HepG2 (cell line): Measurements from ENCODE around the gene CYP4B1. TPM values are rescaled to one million over a fixed set of nuclear protein-coding genes. Genes with fewer than 3 reads are reported as not detected.
A peak's percentile ranks its signal among the peaks of the same experiment; 100 is the strongest.

Source experiments
- ATAC-seq: fragments of 200-7000 bp; cut with Tn5 transposase; 3 replicates; pipeline ENCODE4 v1.9.1; 2020; ENCODE audit warnings: mild to moderate bottlenecking, moderate library complexity
- BruUV-seq: library from RNA; stranded (reverse); fragments of 400-500 nt; replicated peaks from 2 replicates; lab custom pipeline; 2021; lab: Mats Ljungman, UMichigan
- CTCF ChIA-PET: fragments of 300-600 bp; formaldehyde crosslinking; extraction: SDS; loops from one replicate; lab custom pipeline; 2021; ENCODE audit warnings: low total read pairs, inconsistent platforms, low intra/inter-chr PET ratio; lab: Yijun Ruan, JAX
- POLR2A ChIA-PET: fragments of 350-600 bp; sonication (Branson Sonifier 250); formaldehyde crosslinking; loops from one replicate; lab custom pipeline; 2020; ENCODE audit warnings: antibody characterized with exemption, inconsistent platforms; lab: Yijun Ruan, JAX
- DNase-seq: peaks from one replicate; pipeline ENCODE4 v3.0.0-alpha.2; 2015; ENCODE audit warnings: low spot score
- FAIRE-seq: peaks from 3 replicates; lab custom pipeline; 2011; peaks lifted over from hg19 to GRCh38; lab: Jason Lieb, UNC
- H2AFZ ChIP-seq: one replicate; pipeline ENCODE4 v1.6.1; 2011; ENCODE audit warnings: low read length, inconsistent platforms
- H3K27ac ChIP-seq: fragments of 300-600 bp; 3 replicates; pipeline ENCODE4 v1.8.0; 2011; ENCODE audit warnings: mixed run types, mild to moderate bottlenecking, mixed read lengths, low read length, inconsistent platforms; ENCODE audit not compliant: insufficient read depth; ENCODE audit errors: extremely low read length
- H3K27me3 ChIP-seq, 2 experiments: fragments of 200-600 bp in 1 of 2; 2 replicates in 1 of 2; 3 replicates in 1 of 2; pipeline versions ENCODE4 v1.6.0 to v1.8.0; 2011; ENCODE audit warnings: low read length in 2 of 2, mild to moderate bottlenecking in 2 of 2, moderate library complexity in 2 of 2, inconsistent platforms in 1 of 2; ENCODE audit not compliant: insufficient read depth in 2 of 2, control insufficient read depth in 1 of 2
- H3K36me3 ChIP-seq, 2 experiments: fragments of 200-600 bp in 1 of 2; replicated peaks in 1 of 2; 2 replicates in 1 of 2; 3 replicates in 1 of 2; pipeline versions ENCODE4 v1.5.1 to v1.8.0; 2011; ENCODE audit warnings: low read length in 2 of 2, inconsistent platforms in 1 of 2; ENCODE audit not compliant: insufficient read depth in 2 of 2, control insufficient read depth in 1 of 2
- H3K4me1 ChIP-seq: 2 replicates; pipeline ENCODE4 v1.5.1; 2012; ENCODE audit warnings: low read length, inconsistent platforms; ENCODE audit not compliant: insufficient read depth
- H3K4me2 ChIP-seq: 2 replicates; pipeline ENCODE4 v1.6.0; 2011; ENCODE audit warnings: low read depth, low read length, inconsistent platforms
- H3K4me3 ChIP-seq, 3 experiments: fragments of 200-600 bp in 1 of 3; sonication (generic), shearing (Covaris generic) in 1 of 3; replicated peaks in 1 of 3; 2 replicates each; pipeline ENCODE4 v1.5.1; 2011 to 2016; ENCODE audit warnings: low read length in 3 of 3, inconsistent platforms in 2 of 3, low read depth in 2 of 3, mild to moderate bottlenecking in 2 of 3, control low read depth in 1 of 3, mixed read lengths in 1 of 3; ENCODE audit not compliant: insufficient read depth in 1 of 3
- H3K79me2 ChIP-seq: one replicate; pipeline ENCODE4 v1.6.1; 2011; ENCODE audit warnings: low read length, inconsistent platforms; ENCODE audit not compliant: insufficient read depth
- H3K9ac ChIP-seq: 2 replicates; pipeline ENCODE4 v1.6.0; 2011; ENCODE audit warnings: mild to moderate bottlenecking, low read depth, low read length, inconsistent platforms; ENCODE audit not compliant: insufficient read depth
- H3K9me3 ChIP-seq: 2 replicates; pipeline ENCODE4 v1.5.1; 2012; ENCODE audit warnings: mild to moderate bottlenecking, low read length
- H4K20me1 ChIP-seq: 2 replicates; pipeline ENCODE4 v1.6.0; 2011; ENCODE audit warnings: inconsistent platforms, mild to moderate bottlenecking, low read length, moderate library complexity; ENCODE audit not compliant: insufficient read depth
- BCL6 ChIP-seq: IDR thresholded peaks from 2 replicates; pipeline ENCODE4 v1.6.1; 2016; ENCODE audit warnings: missing genetic modification reagents, missing compliant biosample characterization
- BRF2 ChIP-seq: sonication (generic); formaldehyde crosslinking; IDR thresholded peaks from 2 replicates; pipeline ENCODE4 v1.8.1; 2022; ENCODE audit warnings: mild to moderate bottlenecking, missing genetic modification reagents
- CEBPB ChIP-seq: IDR thresholded peaks from 2 replicates; pipeline ENCODE4 v1.6.1; 2011; ENCODE audit warnings: low read depth, low read length, improper control_type of control experiment, borderline replicate concordance
- CREB1 ChIP-seq, 2 experiments: fragments of 450-650 bp in 1 of 2; IDR thresholded peaks; 2 replicates each; pipeline ENCODE4 v1.6.1; 2016 to 2017; ENCODE audit warnings: control low read depth in 1 of 2, mild to moderate bottlenecking in 1 of 2, missing compliant biosample characterization in 1 of 2, missing genetic modification characterization in 1 of 2
- HNF4A ChIP-seq: sonication (generic); formaldehyde crosslinking; IDR thresholded peaks from 2 replicates; pipeline ENCODE4 v1.4.0; 2020; ENCODE audit warnings: missing genetic modification reagents
- IKZF4 ChIP-seq: sonication (generic); formaldehyde crosslinking; IDR thresholded peaks from 2 replicates; pipeline ENCODE4 v1.5.1; 2020; ENCODE audit warnings: borderline replicate concordance, mild to moderate bottlenecking, low read depth, missing genetic modification reagents; ENCODE audit errors: not compliant biosample characterization
- KDM6A ChIP-seq: IDR thresholded peaks from 2 replicates; pipeline ENCODE4 v1.6.1; 2016; ENCODE audit warnings: low read depth
- TEAD2 ChIP-seq: sonication (generic); formaldehyde crosslinking; IDR thresholded peaks from 2 replicates; pipeline ENCODE4 v1.9.0; 2021; ENCODE audit warnings: missing genetic modification reagents
- TEF ChIP-seq: sonication (generic); formaldehyde crosslinking; IDR thresholded peaks from 2 replicates; pipeline ENCODE4 v1.5.0; 2020; ENCODE audit warnings: missing genetic modification reagents
- ZNF101 ChIP-seq: sonication (generic); formaldehyde crosslinking; IDR thresholded peaks from 2 replicates; pipeline ENCODE4 v1.4.0; 2020; ENCODE audit warnings: mild to moderate bottlenecking, low read depth, missing genetic modification reagents, borderline replicate concordance
- ZNF607 ChIP-seq: sonication (generic); formaldehyde crosslinking; IDR thresholded peaks from 2 replicates; pipeline ENCODE4 v1.5.1; 2020; ENCODE audit warnings: missing genetic modification reagents, mild to moderate bottlenecking, borderline replicate concordance
- WGBS: methylation state at CpG from one replicate; pipeline ENCODE4 v1.1.6; 2017; ENCODE audit warnings: low lambda C conversion rate; 5-methylcytosine and 5-hydroxymethylcytosine counted together
- in situ Hi-C: cut with HindIII; loops from 2 replicates; pipeline ENCODE4 v1.10.0; 2017; ENCODE audit warnings: low pct_unique_long_range_greater_than_20kb; ENCODE audit not compliant: extremely low pct_ligation_motif_present
- intact Hi-C: fragments of 100-400 bp; cut with micrococcal nuclease; formaldehyde crosslinking; loops from one replicate; pipeline ENCODE4 v1.10.0; 2022; ENCODE audit not compliant: unreplicated experiment
- polyA plus RNA-seq, 8 experiments: library from polyadenylated mRNA; depleted of rRNA in 3 of 8; stranded (reverse) in 7 of 8; unstranded in 1 of 8; fragments of >200 nt; fragmentation: Illumina TruSeq in 4 of 8; extraction: Trizol in 4 of 8; gene quantifications; 2 replicates each; pipeline versions ENCODE4 v1.2.1 to v1.2.3, GENCODE V29; 2011 to 2016; ENCODE audit warnings: low read depth in 4 of 8, missing spikeins in 1 of 8, mixed read lengths in 1 of 8; ENCODE audit not compliant: insufficient read depth in 1 of 8
- total RNA-seq, 5 experiments: library from RNA; depleted of rRNA; stranded (reverse); fragments of >200 nt; fragmentation: Illumina TruSeq; extraction: Trizol; gene quantifications; 2 replicates each; pipeline ENCODE4 v1.2.3, GENCODE V29; 2016; ENCODE audit warnings: low read depth in 1 of 5

Gene CYP4B1
- total and polyA plus RNA-seq, 2 of the 13 experiments (the other 11 are each of a cell fraction or from before 2014, with no cell fraction given) = 0.03 TPM; not detected in 1

DNA sequence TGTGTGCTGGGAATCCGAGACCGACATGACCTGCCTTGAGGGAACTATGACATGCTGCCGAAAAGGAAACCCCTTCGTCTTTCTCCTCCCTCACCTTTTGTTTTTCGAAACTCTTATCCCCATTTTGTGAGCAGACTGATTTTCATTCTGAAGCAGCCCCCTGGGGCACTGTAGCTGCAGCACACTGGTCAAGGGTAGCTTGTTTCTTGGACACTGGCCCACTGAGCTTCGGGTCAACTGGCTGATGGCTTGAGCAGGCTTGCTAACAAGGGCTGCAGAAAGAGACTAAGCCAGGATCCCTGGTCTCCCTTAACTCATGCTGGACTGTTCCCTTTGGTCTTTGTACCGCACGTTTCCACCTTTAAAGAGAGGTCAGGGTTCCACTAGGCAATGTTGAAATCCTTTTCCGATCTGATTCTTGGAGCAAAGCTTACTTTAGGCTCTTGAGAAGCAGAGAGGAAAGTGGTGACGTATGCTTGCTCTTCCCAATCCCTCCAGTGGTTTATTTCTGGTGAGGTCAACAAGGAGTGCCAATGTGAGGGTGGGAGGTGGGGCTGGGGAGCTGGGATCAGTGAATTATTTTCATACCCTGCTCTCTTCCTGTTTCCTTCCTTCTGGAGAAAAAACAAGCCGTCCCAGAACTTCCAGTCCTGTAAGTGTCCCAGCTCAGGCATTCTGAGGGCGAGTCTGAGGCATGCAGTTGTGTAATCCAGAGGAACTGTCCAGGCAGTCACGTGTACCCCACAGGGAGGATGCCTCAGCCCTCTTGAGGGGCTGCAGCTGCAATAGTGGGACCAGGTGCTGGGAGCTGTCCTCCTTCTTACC, 7.6 kb downstream of the CYP4B1 start:
- TF ChIP-seq ZNF607 (CRISPR knock-in tag) (no peak), HNF4A (CRISPR knock-in tag) (0 out of 2 replicates have a peak, but pooled peaks have one; percentile 16), CREB1 (IDR thresholded peaks at IDR 0.05) (0 out of 2 replicates have a peak, but pooled peaks have one; percentile 26), CREB1 (CRISPR knock-in tag; IDR thresholded peaks at IDR 0.05) (no peak), CEBPB (0 out of 2 replicates have a peak, but pooled peaks have one; percentile 4)
- Histone ChIP-seq H3K9ac (no peak overlapping the region), H3K27me3 (no peaks in the 10 kb centered on the region; a peak in 1 of 5 replicates), H3K9me3 (no peaks in the 10 kb centered on the region), H4K20me1 (no peaks in the 10 kb centered on the region), H3K79me2 (no peaks in the 10 kb centered on the region), H3K4me1 (no peaks in the 10 kb centered on the region), H3K4me2 (no peak overlapping the region), H3K36me3 (no peaks in the 10 kb centered on the region), H3K27ac (no peak overlapping the region), H2AFZ (no peak overlapping the region), H3K4me3 (no peak overlapping the region)
- POLR2A ChIA-PET = no interaction called here
- no TSS peak for BruUV-seq
- ATAC-seq (no peak), DNase-seq (no peak), FAIRE-seq (peak; percentile 34)
- WGBS = 19% methylated on average over 12 of the region's 13 CpGs
- CTCF ChIA-PET = no interaction called here
- intact Hi-C loops (no loop called here), in situ Hi-C loops (no loop called here)

DNA sequence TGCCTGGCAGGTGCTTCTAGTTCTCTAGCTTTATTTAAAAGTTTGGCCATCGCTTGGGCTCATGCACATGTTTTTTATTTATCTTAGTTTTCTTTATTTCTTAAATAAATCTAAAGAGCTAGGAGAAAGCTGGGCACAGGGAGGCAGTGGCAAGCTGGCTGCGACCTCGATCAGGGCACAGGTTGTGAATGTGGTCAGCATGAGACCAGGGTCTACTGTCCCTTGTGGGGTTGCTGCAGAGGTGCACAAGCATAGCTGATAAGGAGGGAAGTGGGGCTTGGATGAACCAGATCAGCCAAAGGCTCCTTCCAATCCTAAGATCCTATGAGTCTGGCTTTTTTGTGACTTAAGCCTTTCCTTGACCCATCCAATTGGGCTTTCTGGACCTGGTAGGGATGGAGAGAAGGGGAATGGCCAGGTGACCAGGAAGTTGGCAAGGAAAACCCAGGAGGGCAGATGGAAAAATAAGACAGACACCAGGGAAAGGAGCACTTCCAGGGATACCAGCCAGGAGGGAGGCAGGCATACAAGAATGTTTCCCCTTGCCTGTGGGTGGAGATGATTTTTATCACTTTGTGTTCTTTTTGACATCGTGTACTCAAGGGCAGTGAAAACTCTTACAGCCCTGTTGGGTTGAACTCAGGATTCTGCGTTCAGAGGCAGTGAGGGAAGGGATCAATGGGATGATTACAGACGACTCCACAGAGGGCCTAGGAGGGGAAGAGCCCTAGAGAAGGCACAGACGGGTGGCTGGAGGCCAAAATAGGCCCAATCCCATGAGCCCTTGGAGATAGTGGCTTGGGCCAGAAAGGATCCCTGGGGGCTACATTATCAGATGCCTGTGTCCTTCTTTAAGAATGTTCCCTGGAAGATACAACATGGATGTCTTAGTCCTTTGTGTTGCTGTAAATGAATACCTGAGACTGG, 8.5 kb downstream of the CYP4B1 start:
- no peaks in the 10 kb centered on the region; a peak in 1 of 5 replicates for H3K27me3 ChIP-seq
- H3K79me2 ChIP-seq = no peaks in the 10 kb centered on the region
- intact Hi-C loops (no loop called here), in situ Hi-C loops (no loop called here)
- no peaks in the 10 kb centered on the region for H3K4me1 ChIP-seq
- POLR2A ChIA-PET = no interaction called here
- no peaks in the 10 kb centered on the region for H3K36me3 ChIP-seq
- ATAC-seq = peak; percentile 59
- no peak overlapping the region for H3K4me2 ChIP-seq
- H4K20me1 ChIP-seq = no peaks in the 10 kb centered on the region
- no peak overlapping the region for H3K4me3 ChIP-seq
- DNase-seq = no peak
- no peak overlapping the region for H3K27ac ChIP-seq
- no TSS peak for BruUV-seq
- no peak for FAIRE-seq
- no peaks in the 10 kb centered on the region for H3K9me3 ChIP-seq
- CTCF ChIA-PET = no interaction called here
- WGBS = 22% methylated on average over 7 of the region's 7 CpGs
- H3K9ac ChIP-seq = no peak overlapping the region
- H2AFZ ChIP-seq = no peak overlapping the region
- no peak for TF ChIP-seq TEF (CRISPR knock-in tag)
- no peak for TF ChIP-seq BRF2 (CRISPR knock-in tag)
- no peak for TF ChIP-seq ZNF101
- TF ChIP-seq KDM6A (CRISPR knock-in tag) = no peak
- TF ChIP-seq IKZF4 (CRISPR knock-in tag) = no peak
- no peak for TF ChIP-seq TEAD2 (CRISPR knock-in tag)
- no peak for TF ChIP-seq BCL6
